ENCODE measurements around the gene IL1B. TPM values are rescaled to one million over a fixed set of nuclear protein-coding genes. Genes with fewer than 3 reads are reported as not detected.

IL1B gene
- total and polyA plus RNA-seq, 2 donors (not counting 1 experiment from before 2014, with no cell fraction given), result 0.20 to 13.1 TPM

- no peak overlapping the region for H2AFZ ChIP-seq (ENCODE audit: insufficient read depth, low read depth, low read length, poor library complexity, severe bottlenecking)
- no peaks in the 10 kb centered on the region for H3K9me3 ChIP-seq (ENCODE audit: control extremely low read depth in 1 of 3, control insufficient read depth in 2 of 3, insufficient read depth in 1 of 3, low read length in 2 of 3)
- no peaks in the 10 kb centered on the region for H3K9me3 Mint-ChIP-seq (ENCODE audit: insufficient read depth)
- H4K20me1 ChIP-seq (ENCODE audit: control insufficient read depth, insufficient read depth, low read length, poor library complexity, severe bottlenecking), result no peaks in the 10 kb centered on the region
- TF ChIP-seq CTCF (IDR thresholded peaks at IDR 0.05), result no peak
- TF ChIP-seq EZH2 (IDR thresholded peaks at IDR 0.05; ENCODE audit: borderline replicate concordance, insufficient read depth, low read depth, low read length, poor library complexity, severe bottlenecking), result no peak
- no peak overlapping the region for H3K27ac ChIP-seq (ENCODE audit: low read length in 2 of 2)
- DNase-seq, result no peak
- no peaks in the 10 kb centered on the region for H3K4me1 Mint-ChIP-seq
- ATAC-seq (ENCODE audit: low read depth), result no peak
- ChIA-PET POLR2A (no interaction called here), CTCF (no interaction called here)
- H3K4me3 Mint-ChIP-seq, result no peak overlapping the region
- no peak overlapping the region for H3K4me2 ChIP-seq (replicated peaks; ENCODE audit: low read depth, low read length, poor library complexity, severe bottlenecking)
- no peak overlapping the region for H3K4me3 ChIP-seq (ENCODE audit: control extremely low read depth in 1 of 5, extremely low read depth in 1 of 5, insufficient read depth in 1 of 5, low read depth in 2 of 5, low read length in 4 of 5)
- no peaks in the 10 kb centered on the region for H3K4me1 ChIP-seq (ENCODE audit: control insufficient read depth in 2 of 2, insufficient read depth in 2 of 2, low read length in 2 of 2)
- no peak overlapping the region for H3K9ac ChIP-seq (ENCODE audit: low read length)
- intact Hi-C loops (cut with micrococcal nuclease), result no loop called here
- H3K79me2 ChIP-seq (ENCODE audit: control insufficient read depth, insufficient read depth, low read length), result no peaks in the 10 kb centered on the region
- H3K27me3 Mint-ChIP-seq, result no peaks in the 10 kb centered on the region
- H3K36me3 ChIP-seq (replicated peaks in 1 of 2; ENCODE audit: control extremely low read depth in 1 of 2, control insufficient read depth in 1 of 2, extremely low read depth in 1 of 2, insufficient read depth in 2 of 2, low read length in 1 of 2), result no peaks in the 10 kb centered on the region
- no peaks in the 10 kb centered on the region for H3K27me3 ChIP-seq (replicated peaks in 1 of 4; ENCODE audit: control extremely low read depth in 1 of 4, control insufficient read depth in 3 of 4, insufficient read depth in 4 of 4, low read length in 3 of 4)
- H3K27ac Mint-ChIP-seq, result no peak overlapping the region
Observed at GRCh38 chr2:112820343-112820742, 16.2 kb downstream of the IL1B start.

- Mint-ChIP-seq H3K9me3 (ENCODE audit: insufficient read depth) (no peaks in the 10 kb centered on the region), H3K4me1 (no peaks in the 10 kb centered on the region), H3K27ac (no peak overlapping the region), H3K4me3 (no peak overlapping the region), H3K27me3 (no peaks in the 10 kb centered on the region)
- intact Hi-C loops (cut with micrococcal nuclease), result no loop called here
- TF ChIP-seq EZH2 (IDR thresholded peaks at IDR 0.05; ENCODE audit: borderline replicate concordance, insufficient read depth, low read depth, low read length, poor library complexity, severe bottlenecking), result no peak
- no peak for TF ChIP-seq CTCF (IDR thresholded peaks at IDR 0.05)
- ChIA-PET CTCF (no interaction called here), POLR2A (no interaction called here)
- Histone ChIP-seq H3K36me3 (replicated peaks in 1 of 2; ENCODE audit: control extremely low read depth in 1 of 2, control insufficient read depth in 1 of 2, extremely low read depth in 1 of 2, insufficient read depth in 2 of 2, low read length in 1 of 2) (no peaks in the 10 kb centered on the region), H2AFZ (ENCODE audit: insufficient read depth, low read depth, low read length, poor library complexity, severe bottlenecking) (no peak overlapping the region), H3K4me1 (ENCODE audit: control insufficient read depth in 2 of 2, insufficient read depth in 2 of 2, low read length in 2 of 2) (no peaks in the 10 kb centered on the region), H3K4me2 (replicated peaks; ENCODE audit: low read depth, low read length, poor library complexity, severe bottlenecking) (no peak overlapping the region), H3K27ac (ENCODE audit: low read length in 2 of 2) (no peak overlapping the region), H3K9ac (ENCODE audit: low read length) (no peak overlapping the region), H4K20me1 (ENCODE audit: control insufficient read depth, insufficient read depth, low read length, poor library complexity, severe bottlenecking) (no peaks in the 10 kb centered on the region), H3K27me3 (replicated peaks in 1 of 4; ENCODE audit: control extremely low read depth in 1 of 4, control insufficient read depth in 3 of 4, insufficient read depth in 4 of 4, low read length in 3 of 4) (no peaks in the 10 kb centered on the region), H3K4me3 (ENCODE audit: control extremely low read depth in 1 of 5, extremely low read depth in 1 of 5, insufficient read depth in 1 of 5, low read depth in 2 of 5, low read length in 4 of 5) (no peak overlapping the region), H3K9me3 (ENCODE audit: control extremely low read depth in 1 of 3, control insufficient read depth in 2 of 3, insufficient read depth in 1 of 3, low read length in 2 of 3) (no peaks in the 10 kb centered on the region), H3K79me2 (ENCODE audit: control insufficient read depth, insufficient read depth, low read length) (no peaks in the 10 kb centered on the region)
- DNase-seq, result no peak
- 85% methylated on average over 6 of the region's 7 CpGs for WGBS (ENCODE audit: insufficient coverage)
- ATAC-seq (ENCODE audit: low read depth), result no peak
Observed at GRCh38 chr2:112819081-112819480, 17.5 kb downstream of the IL1B start.
